ENCODE results near the gene RELA. TPM values are rescaled to one million over a fixed set of nuclear protein-coding genes. Genes with fewer than 3 reads are reported as not detected.

RELA gene
- polyA plus RNA-seq, 1 of the 3 experiments (the other 2 are of a cell fraction), result 49.5 TPM

- POLR2A ChIA-PET, result no interaction called here
- Histone ChIP-seq H3K4me1 (ENCODE audit: control insufficient read depth in 1 of 2, insufficient read depth in 2 of 2, low read depth in 1 of 2, low read length in 1 of 2) (no peaks in the 10 kb centered on the region), H3K27ac (ENCODE audit: low read depth in 2 of 2, low read length in 1 of 2) (no peak overlapping the region), H4K20me1 (ENCODE audit: insufficient read depth) (no peaks in the 10 kb centered on the region), H3K4me3 (ENCODE audit: low read depth in 2 of 2, low read length in 1 of 2) (no peak overlapping the region), H3F3A (replicated peaks; ENCODE audit: insufficient read depth) (no peaks in the 10 kb centered on the region), H3K27me3 (ENCODE audit: insufficient read depth) (no peaks in the 10 kb centered on the region), H3K9me2 (no peaks in the 10 kb centered on the region), H2AFZ (ENCODE audit: low read depth) (no peak overlapping the region), H3K9me3 (no peaks in the 10 kb centered on the region), H3K9ac (no peak overlapping the region), H3K4me2 (no peak overlapping the region), H3K36me3 (replicated peaks in 1 of 2; ENCODE audit: control insufficient read depth in 1 of 2, insufficient read depth in 2 of 2, low read length in 1 of 2) (no peaks in the 10 kb centered on the region), H3K79me2 (ENCODE audit: insufficient read depth) (no peaks in the 10 kb centered on the region)
- TF ChIP-seq RCOR1 (IDR thresholded peaks at IDR 0.05; ENCODE audit: low read length), result no peak
- TF ChIP-seq GABPA (IDR thresholded peaks at IDR 0.05; ENCODE audit: low read depth), result no peak
- TF ChIP-seq REST (IDR thresholded peaks at IDR 0.05; ENCODE audit: low read depth, low read length), result no peak
- no peak for TF ChIP-seq PBX3 (IDR thresholded peaks at IDR 0.05)
- no peak for TF ChIP-seq RFX5 (IDR thresholded peaks at IDR 0.05; ENCODE audit: low read length)
- no peak for TF ChIP-seq MAX (IDR thresholded peaks at IDR 0.05; ENCODE audit: low read depth)
- TF ChIP-seq SIN3A (IDR thresholded peaks at IDR 0.05; ENCODE audit: borderline replicate concordance, low read depth, low read length), result no peak
- no peak for TF ChIP-seq USF2 (IDR thresholded peaks at IDR 0.05; ENCODE audit: borderline replicate concordance, low read depth, low read length)
- no peak for TF ChIP-seq RAD21 (IDR thresholded peaks at IDR 0.05; ENCODE audit: low read length)
- TF ChIP-seq FOXM1 (IDR thresholded peaks at IDR 0.05; ENCODE audit: low read depth), result no peak
- no peak for TF ChIP-seq MEF2A (IDR thresholded peaks at IDR 0.05; ENCODE audit: borderline replicate concordance, low read depth)
- no peak for TF ChIP-seq ZBTB33 (IDR thresholded peaks at IDR 0.05; ENCODE audit: borderline replicate concordance, low read depth)
- DNase-seq, result no peak
- WGBS (ENCODE audit: low lambda C conversion rate), result 75% methylated on average over 2 of the region's 2 CpGs
- CTCF ChIA-PET, result interaction anchor here (0.7 to 1.9 kb wide), 2 partner anchors 39 to 150 kb away, joined by 3 to 5 read pairs; partner anchors contain the start of gene KAT5
Measured at GRCh38 chr11:65672982-65673381, 10.3 kb upstream of the RELA start.
